Astrocyte of the cerebellum (primary cell): ENCODE measurements around the gene DSTN.
"Not testable (repeated sequence)": the region's sequence is repeated elsewhere in the genome, so short reads cannot be mapped to it uniquely, and the experiment has no call there.

Experiments
- DNase-seq: peaks from one replicate; pipeline ENCODE4 v3.0.0-alpha.2; 2011; ENCODE audit warnings: low read depth
- H3K4me3 ChIP-seq: 2 replicates; pipeline ENCODE4 v1.5.1; 2011; ENCODE audit warnings: mild to moderate bottlenecking, low read depth, low read length, moderate library complexity
- CTCF ChIP-seq: IDR thresholded peaks from 2 replicates; pipeline ENCODE4 v1.5.1; 2012; ENCODE audit warnings: low read length, low read depth, moderate library complexity, mild to moderate bottlenecking; ENCODE audit errors: missing control alignments
- in situ Hi-C: cut with HindIII; loops from 2 replicates; pipeline ENCODE4 v1.10.0; 2017; ENCODE audit warnings: low sequenced_read_pairs

The DSTN gene

GRCh38 chr20:17657079-17657825, 87.4 kb downstream of the DSTN start:
- in situ Hi-C loops, result no loop called here
- H3K4me3 ChIP-seq, result no peak overlapping the region
- no peak for DNase-seq
- TF ChIP-seq CTCF, result no peak

DNA sequence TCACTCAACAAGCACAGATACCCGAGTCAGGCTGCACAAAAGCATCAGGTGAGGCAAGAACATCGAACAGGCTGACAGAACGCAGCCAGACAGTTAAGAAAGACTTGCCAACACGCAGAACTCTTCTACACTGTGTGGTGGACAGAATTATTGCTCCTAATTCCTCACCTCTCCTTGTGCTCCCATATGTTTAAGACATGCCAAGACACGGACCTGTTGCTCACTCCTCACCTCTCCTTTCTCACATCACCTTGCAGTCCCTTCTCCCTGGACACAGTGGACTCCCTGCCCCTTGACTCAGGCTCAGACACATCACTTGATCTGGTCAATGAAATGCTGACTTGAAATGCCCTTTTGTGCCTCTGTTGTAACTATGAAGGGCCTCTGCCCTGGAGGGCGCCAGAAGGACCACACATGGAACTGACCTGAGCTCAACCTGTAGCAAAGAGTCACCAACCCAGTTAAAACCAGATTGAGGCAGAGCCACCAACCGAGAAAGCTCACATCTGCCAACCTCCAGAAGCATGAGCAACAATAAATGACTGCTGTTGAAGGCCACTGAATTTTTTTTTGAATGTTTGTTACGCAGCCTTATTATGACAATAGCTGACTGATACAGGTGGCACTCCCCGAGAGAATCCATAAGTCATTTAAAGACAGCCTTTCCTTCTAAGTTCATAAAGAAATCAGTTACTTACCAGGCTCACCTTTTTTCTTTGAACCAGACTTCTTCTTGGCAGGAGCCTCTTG, 88.2 kb downstream of the DSTN start:
- in situ Hi-C loops, result no loop called here
- TF ChIP-seq CTCF, result no peak
- no peak overlapping the region for H3K4me3 ChIP-seq
- no peak for DNase-seq

DNA sequence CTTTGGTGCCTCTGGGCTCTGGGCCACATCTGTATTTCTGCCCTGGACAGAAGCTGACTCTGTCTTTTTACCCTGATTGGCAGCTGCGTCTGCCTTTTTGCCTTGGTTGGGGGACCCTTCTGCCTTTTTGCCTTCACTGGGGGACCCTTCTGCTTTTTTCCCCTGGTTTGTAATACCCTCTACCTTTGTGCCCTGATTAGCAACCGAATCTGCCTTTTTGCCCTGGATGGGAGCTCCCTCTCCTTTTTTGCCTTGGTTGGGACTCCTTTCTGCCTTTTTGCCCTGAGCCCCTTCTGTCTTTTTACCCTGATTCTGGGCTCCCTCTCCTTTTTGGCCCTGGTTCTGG, 88.7 kb downstream of the DSTN start:
- no peak for DNase-seq
- H3K4me3 ChIP-seq, result no peak overlapping the region
- TF ChIP-seq CTCF, result no peak
- in situ Hi-C loops, result no loop called here

DNA sequence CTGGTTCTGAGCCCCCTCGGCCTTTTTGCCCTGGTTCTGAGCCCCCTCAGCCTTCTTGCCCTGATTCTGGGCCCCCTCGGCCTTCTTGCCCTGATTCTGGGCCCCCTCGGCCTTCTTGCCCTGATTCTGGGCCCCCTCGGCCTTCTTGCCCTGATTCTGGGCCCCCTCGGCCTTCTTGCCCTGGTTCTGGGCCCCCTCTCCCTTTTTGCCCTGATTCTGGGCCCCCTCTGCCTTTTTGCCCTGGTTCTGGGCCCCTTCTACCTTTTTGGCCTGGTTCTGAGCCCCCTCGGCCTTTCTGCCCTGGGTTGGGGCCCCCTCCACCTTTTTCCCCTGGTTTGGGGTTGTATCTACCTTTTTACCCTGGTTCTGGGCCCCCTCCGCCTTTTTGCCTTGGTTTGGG, 89.5 kb downstream of the DSTN start:
- DNase-seq, H3K4me3 ChIP-seq, in situ Hi-C loops: not testable (repeated sequence)
